Lower leg skin (tissue), 3 donors: Measurements from ENCODE around the gene FNDC7.

Experiments
- POLR2A ChIP-seq, 2 donors: fragments of 450-650 bp; IDR thresholded peaks; one replicate each; pipeline ENCODE4 v1.6.1; 2016 to 2017; ENCODE audit warnings: antibody characterized with exemption in 2 of 2, mild to moderate bottlenecking in 1 of 2, moderate library complexity in 1 of 2
- TF ChIP-seq, protein P1 (sequence below), 3 donors: fragments of 450-650 bp; IDR thresholded peaks; one replicate each; pipeline ENCODE4 v1.5.1; 2016; ENCODE audit warnings: antibody characterized with exemption in 3 of 3, mild to moderate bottlenecking in 3 of 3, moderate library complexity in 2 of 3

- TF ChIP-seq, protein P1, sequence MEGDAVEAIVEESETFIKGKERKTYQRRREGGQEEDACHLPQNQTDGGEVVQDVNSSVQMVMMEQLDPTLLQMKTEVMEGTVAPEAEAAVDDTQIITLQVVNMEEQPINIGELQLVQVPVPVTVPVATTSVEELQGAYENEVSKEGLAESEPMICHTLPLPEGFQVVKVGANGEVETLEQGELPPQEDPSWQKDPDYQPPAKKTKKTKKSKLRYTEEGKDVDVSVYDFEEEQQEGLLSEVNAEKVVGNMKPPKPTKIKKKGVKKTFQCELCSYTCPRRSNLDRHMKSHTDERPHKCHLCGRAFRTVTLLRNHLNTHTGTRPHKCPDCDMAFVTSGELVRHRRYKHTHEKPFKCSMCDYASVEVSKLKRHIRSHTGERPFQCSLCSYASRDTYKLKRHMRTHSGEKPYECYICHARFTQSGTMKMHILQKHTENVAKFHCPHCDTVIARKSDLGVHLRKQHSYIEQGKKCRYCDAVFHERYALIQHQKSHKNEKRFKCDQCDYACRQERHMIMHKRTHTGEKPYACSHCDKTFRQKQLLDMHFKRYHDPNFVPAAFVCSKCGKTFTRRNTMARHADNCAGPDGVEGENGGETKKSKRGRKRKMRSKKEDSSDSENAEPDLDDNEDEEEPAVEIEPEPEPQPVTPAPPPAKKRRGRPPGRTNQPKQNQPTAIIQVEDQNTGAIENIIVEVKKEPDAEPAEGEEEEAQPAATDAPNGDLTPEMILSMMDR (IDR thresholded peaks at IDR 0.05), result no peak
- TF ChIP-seq POLR2A (IDR thresholded peaks at IDR 0.05), result no peak
These were observed 41.6 kb upstream of the FNDC7 start for GRCh38 chr1:108671143-108671542.
